T follicular helper cell (primary cell): ENCODE data around the gene OAS3.

Experiments used
- DNase-seq: peaks from one replicate; pipeline ENCODE4 v3.0.0-alpha.2; 2020; ENCODE audit warnings: low read depth

Gene OAS3

GRCh38 chr12:112961074-112961473, 22.8 kb downstream of the OAS3 start:
- DNase-seq = no peak

GRCh38 chr12:112961536-112961935, 23.3 kb downstream of the OAS3 start:
- no peak for DNase-seq

- DNase-seq = no peak
Measured at GRCh38 chr12:112962561-112962960, 24.3 kb downstream of the OAS3 start.

- no peak for DNase-seq
Measured at GRCh38 chr12:112963227-112963861, 25.1 kb downstream of the OAS3 start.

GRCh38 chr12:112964067-112964670, 25.9 kb downstream of the OAS3 start:
- DNase-seq = no peak

- no peak for DNase-seq
Measured at GRCh38 chr12:112964915-112965314, 26.6 kb downstream of the OAS3 start.

GRCh38 chr12:112965643-112966042, 27.4 kb downstream of the OAS3 start:
- no peak for DNase-seq

- DNase-seq = no peak
Measured at GRCh38 chr12:112967306-112967705, 29.0 kb downstream of the OAS3 start.

GRCh38 chr12:112967858-112968257, 29.6 kb downstream of the OAS3 start:
- DNase-seq = no peak

- no peak for DNase-seq
Measured at GRCh38 chr12:112969547-112970306, 31.5 kb downstream of the OAS3 start.

GRCh38 chr12:112970391-112970790, 32.1 kb downstream of the OAS3 start:
- DNase-seq = no peak

- DNase-seq = no peak
Measured at GRCh38 chr12:112971248-112971647, 33.0 kb downstream of the OAS3 start.

GRCh38 chr12:112973011-112973735, 34.9 kb downstream of the OAS3 start:
- no peak for DNase-seq

GRCh38 chr12:112973818-112974231, 35.6 kb downstream of the OAS3 start:
- DNase-seq = no peak

GRCh38 chr12:112974904-112975303, 36.6 kb downstream of the OAS3 start:
- DNase-seq = no peak

GRCh38 chr12:112977139-112977538, 38.9 kb downstream of the OAS3 start:
- DNase-seq = no peak

- DNase-seq = no peak
Measured at GRCh38 chr12:112977641-112978040, 39.4 kb downstream of the OAS3 start.

- peak; percentile 68 for DNase-seq
Measured at GRCh38 chr12:112978163-112979040, 40.1 kb downstream of the OAS3 start, which contains the start of gene OAS2. Gene OAS2, plus strand, starts transcription at chr12:112978519. Its CDS starts 90 bp downstream, at chr12:112978609.

- no peak for DNase-seq
Measured at GRCh38 chr12:112979041-112979680, 40.9 kb downstream of the OAS3 start.

- no peak for DNase-seq
Measured at GRCh38 chr12:112980491-112981158, 42.4 kb downstream of the OAS3 start.
